HG02763 (cell line): ENCODE measurements around the gene APPL2.

Experiments
- ATAC-seq: cut with Tn5 transposase; IDR thresholded peaks from one replicate; pipeline ENCODE4 v1.9.1; 2021; ENCODE audit warnings: mild to moderate bottlenecking, moderate library complexity; ENCODE audit not compliant: unreplicated experiment

Gene APPL2

GRCh38 chr12:105156260-105156659 is 79.7 kb downstream of the APPL2 start:
- no peak for ATAC-seq

- no peak for ATAC-seq
Observed at GRCh38 chr12:105142259-105142658, 93.7 kb downstream of the APPL2 start.

- ATAC-seq: no peak
Observed at GRCh38 chr12:105141320-105141922, 94.6 kb downstream of the APPL2 start.

- ATAC-seq: no peak
Observed at GRCh38 chr12:105138248-105138647, 97.7 kb downstream of the APPL2 start.
